T-cell (primary cell): Measurements from ENCODE around the gene PLXNA2. TPM values are rescaled to one million over a fixed set of nuclear protein-coding genes. Genes with fewer than 3 reads are reported as not detected.

Experiments used
- ATAC-seq, 4 experiments: fragments of 200-7000 bp in 3 of 4; fragments of 150-1000 bp in 1 of 4; cut with Tn5 transposase; replicated peaks in 1 of 4; 1 replicate in 3 of 4; 2 replicates in 1 of 4; pipeline ENCODE4 v1.10.0; 2021; ENCODE audit warnings: moderate library complexity in 3 of 4, mild to moderate bottlenecking in 2 of 4, moderate number of reproducible peaks in 1 of 4
- CTCF ChIA-PET, 2 donors: fragments of 300-600 bp; sonication (Branson Sonifier 250); formaldehyde crosslinking; loops; one replicate each; lab custom pipeline; 2022; ENCODE audit warnings: antibody characterized with exemption in 2 of 2; lab: Charles Lee
- POLR2A ChIA-PET, 2 donors: fragments of 300-600 bp; sonication (Branson Sonifier 250); formaldehyde crosslinking; loops; one replicate each; lab custom pipeline; 2022; ENCODE audit warnings: antibody characterized with exemption in 2 of 2; lab: Charles Lee
- DNase-seq, 35 experiments: peaks; one replicate each; pipeline versions ENCODE4 v3.0.0 to v3.0.0-alpha.2; 2013 to 2023
- H3K27ac ChIP-seq: one replicate; pipeline ENCODE4 v1.5.1; 2013; ENCODE audit warnings: low read length
- H3K27me3 ChIP-seq, 2 experiments: replicated peaks in 1 of 2; 1 replicate in 1 of 2; 2 replicates in 1 of 2; pipeline versions ENCODE4 v1.6.1 to v1.7.0; 2013; ENCODE audit warnings: low read length in 1 of 2, mixed read lengths in 1 of 2; ENCODE audit not compliant: control insufficient read depth in 2 of 2, insufficient read depth in 2 of 2; ENCODE audit errors: extremely low read depth in 1 of 2
- H3K36me3 ChIP-seq, 2 donors: 1 replicate in 1 of 2; 2 replicates in 1 of 2; pipeline versions ENCODE4 v1.6.1 to v1.7.0; 2013; ENCODE audit warnings: low read length in 1 of 2; ENCODE audit not compliant: control insufficient read depth in 2 of 2, insufficient read depth in 1 of 2; ENCODE audit errors: extremely low read depth in 1 of 2
- H3K4me1 ChIP-seq, 2 experiments: 1 replicate in 1 of 2; 2 replicates in 1 of 2; pipeline versions ENCODE4 v1.6.1 to v1.7.0; 2013; ENCODE audit warnings: low read length in 2 of 2, mixed read lengths in 1 of 2; ENCODE audit not compliant: insufficient read depth in 2 of 2, control insufficient read depth in 1 of 2; ENCODE audit errors: extremely low read depth in 1 of 2
- H3K4me3 ChIP-seq, 2 donors: 1 replicate in 1 of 2; 2 replicates in 1 of 2; pipeline versions ENCODE4 v1.5.1 to v1.7.0; 2013; ENCODE audit warnings: mild to moderate bottlenecking in 2 of 2, low read length in 1 of 2, moderate library complexity in 1 of 2; ENCODE audit not compliant: control insufficient read depth in 1 of 2; ENCODE audit errors: extremely low read depth in 1 of 2
- H3K9me3 ChIP-seq: 2 replicates; pipeline ENCODE4 v1.7.0; 2013
- H3K27ac Mint-ChIP-seq, 2 donors: one replicate each; pipeline ENCODE4 v1.8.0; 2020 to 2021; ENCODE audit warnings: mild to moderate bottlenecking in 2 of 2, mixed read lengths in 2 of 2
- H3K27me3 Mint-ChIP-seq, 2 donors: one replicate each; pipeline ENCODE4 v1.8.0; 2021 to 2022; ENCODE audit warnings: mixed read lengths in 2 of 2
- H3K36me3 Mint-ChIP-seq: one replicate; pipeline ENCODE4 v1.8.0; 2021; ENCODE audit warnings: mixed read lengths
- H3K4me1 Mint-ChIP-seq, 3 donors: one replicate each; pipeline ENCODE4 v1.8.0; 2020 to 2022; ENCODE audit warnings: mixed read lengths in 3 of 3, mild to moderate bottlenecking in 1 of 3
- H3K4me3 Mint-ChIP-seq, 3 donors: one replicate each; pipeline ENCODE4 v1.8.0; 2020 to 2022; ENCODE audit warnings: mild to moderate bottlenecking in 3 of 3, mixed read lengths in 3 of 3, moderate library complexity in 3 of 3
- H3K9me3 Mint-ChIP-seq, 3 donors: one replicate each; pipeline ENCODE4 v1.8.0; 2020 to 2022; ENCODE audit warnings: mixed read lengths in 3 of 3
- WGBS: methylation state at CpG from one replicate; pipeline ENCODE4 v1.1.5; 2013; ENCODE audit warnings: missing lambda C conversion rate; ENCODE audit not compliant: insufficient coverage; 5-methylcytosine and 5-hydroxymethylcytosine counted together
- total RNA-seq, 35 experiments: library from RNA in 6 of 35; stranded (reverse) in 6 of 35; fragments of 120-200 nt in 1 of 35; gene quantifications; one replicate each; pipeline versions ENCODE4 v1.2.1 to v1.2.4 and lab custom pipeline; 2013 to 2026

The PLXNA2 gene
- total RNA-seq, 5 donors from 2014 or later (not counting 1 experiment from before 2014, with no cell fraction given), result 1.3 to 2.6 (median 2.2) TPM

DNA sequence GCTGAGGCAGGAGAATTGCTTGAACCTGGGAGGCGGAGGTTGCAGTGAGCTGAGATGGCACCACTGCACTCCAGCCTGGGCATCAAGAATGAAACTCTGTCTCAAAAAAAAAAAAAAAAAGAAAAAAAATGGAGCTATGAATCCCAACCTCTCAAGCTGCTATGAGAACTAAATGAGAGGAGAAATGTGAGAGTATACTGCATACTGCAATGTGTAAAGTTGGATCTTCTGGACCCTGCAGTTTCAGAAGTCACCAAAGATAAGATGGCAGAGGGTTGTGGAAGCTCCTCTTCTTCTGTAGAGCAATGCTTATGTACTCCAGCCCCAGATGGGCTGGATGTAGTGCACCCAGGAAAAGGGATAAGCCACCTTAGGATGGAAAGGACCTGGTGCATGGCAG lies 55.6 kb downstream of the PLXNA2 start:
- no peaks in the 10 kb centered on the region for H3K9me3 Mint-ChIP-seq
- no peak overlapping the region for H3K27ac Mint-ChIP-seq
- Histone ChIP-seq H3K36me3 (no peaks in the 10 kb centered on the region), H3K4me3 (no peak overlapping the region), H3K4me1 (peaks cover 0 to 15% of the 10 kb centered on the region in 2 experiments), H3K27ac (no peak overlapping the region), H3K9me3 (no peaks in the 10 kb centered on the region), H3K27me3 (peaks cover 0 to 10% of the 10 kb centered on the region in 2 experiments)
- no peaks in the 10 kb centered on the region for H3K36me3 Mint-ChIP-seq
- no CpG with 5 or more reads among the region's 1 CpG for WGBS
- DNase-seq, result no peak
- peaks cover 8% of the 10 kb centered on the region in 2 donors for H3K27me3 Mint-ChIP-seq
- no peak overlapping the region for H3K4me3 Mint-ChIP-seq
- H3K4me1 Mint-ChIP-seq, result peaks cover 10 to 12% (median 11%) of the 10 kb centered on the region in 3 donors
- POLR2A ChIA-PET, result no interaction called here
- CTCF ChIA-PET, result interaction anchor here in 1 of 2 donors (0.7 kb wide), 1 partner anchor 57 kb away, joined by 3 read pairs; no protein-coding TSS in a partner anchor
- no peak for ATAC-seq

DNA sequence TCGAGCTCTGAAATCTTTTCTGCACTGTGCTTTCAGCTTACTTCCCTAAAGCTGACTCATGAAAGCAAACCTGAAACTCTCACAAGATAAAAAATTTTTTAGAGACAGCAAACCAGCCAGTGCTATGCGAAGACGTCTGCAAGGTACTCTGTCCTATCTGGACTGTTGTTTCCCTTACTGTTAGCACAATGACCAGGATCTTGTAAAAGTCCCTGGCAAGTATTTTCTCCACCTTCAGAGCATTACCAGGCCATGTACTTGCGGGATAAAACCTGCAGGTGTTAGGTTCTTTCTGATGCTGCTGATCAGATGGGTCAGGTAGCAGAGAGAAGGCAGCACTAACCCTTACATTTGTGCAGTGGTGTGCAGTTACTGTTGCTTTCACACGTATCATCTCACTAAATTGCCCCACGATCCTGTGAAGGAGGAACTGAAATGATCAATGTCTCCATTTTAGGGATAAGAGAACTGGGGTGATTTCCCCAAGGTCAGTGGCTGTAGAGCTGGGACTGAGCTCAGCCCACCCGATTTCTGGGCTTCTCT lies 56.6 kb downstream of the PLXNA2 start:
- DNase-seq (no peak), ATAC-seq (no peak)
- POLR2A ChIA-PET, result no interaction called here
- H3K4me3 Mint-ChIP-seq, result no peak overlapping the region
- Histone ChIP-seq H3K27ac (no peak overlapping the region), H3K27me3 (peaks cover 0 to 10% of the 10 kb centered on the region in 2 experiments), H3K9me3 (no peaks in the 10 kb centered on the region), H3K4me1 (peaks cover 0 to 15% of the 10 kb centered on the region in 2 experiments), H3K36me3 (no peaks in the 10 kb centered on the region), H3K4me3 (no peak overlapping the region)
- CTCF ChIA-PET, result no interaction called here
- no peak overlapping the region for H3K27ac Mint-ChIP-seq
- H3K36me3 Mint-ChIP-seq, result no peaks in the 10 kb centered on the region
- peaks cover 10 to 12% (median 11%) of the 10 kb centered on the region in 3 donors for H3K4me1 Mint-ChIP-seq
- H3K27me3 Mint-ChIP-seq, result peaks cover 8 to 10% of the 10 kb centered on the region in 2 donors
- WGBS, result 7% methylated on average over 3 of the region's 7 CpGs
- no peaks in the 10 kb centered on the region for H3K9me3 Mint-ChIP-seq

DNA sequence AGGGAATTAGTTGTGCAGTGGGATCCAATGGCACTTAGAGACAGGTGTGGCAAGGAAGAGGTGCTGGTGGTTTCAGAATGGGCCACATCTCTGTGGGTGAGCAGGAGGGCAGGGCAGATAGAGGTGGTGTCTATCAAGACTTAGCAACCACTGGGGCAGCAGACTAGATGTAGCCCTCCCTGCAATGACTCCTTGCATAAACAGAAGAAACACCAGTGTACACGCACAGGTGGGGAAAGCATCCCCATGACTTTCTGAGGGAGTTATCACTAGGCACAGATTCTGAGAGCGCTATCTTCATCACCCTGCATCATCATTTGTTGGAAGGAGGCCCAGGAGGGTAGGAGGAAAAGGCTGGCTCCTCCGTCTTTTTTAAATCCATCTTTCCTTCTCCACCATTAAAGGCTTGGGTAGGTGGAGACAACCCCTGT lies 58.4 kb downstream of the PLXNA2 start:
- Mint-ChIP-seq H3K27ac (no peak overlapping the region), H3K9me3 (no peaks in the 10 kb centered on the region), H3K27me3 (peaks cover 9 to 10% of the 10 kb centered on the region in 2 donors), H3K4me1 (peaks cover 10 to 12% (median 11%) of the 10 kb centered on the region in 3 donors), H3K4me3 (no peak overlapping the region), H3K36me3 (no peaks in the 10 kb centered on the region)
- H3K27me3 ChIP-seq, result peaks cover 0 to 12% of the 10 kb centered on the region in 2 experiments
- no peaks in the 10 kb centered on the region for H3K36me3 ChIP-seq
- DNase-seq (no peak), ATAC-seq (no peak)
- WGBS, result no CpG with 5 or more reads among the region's 3 CpGs
- ChIA-PET CTCF (interaction anchor here in 1 of 2 donors (0.6 kb wide), 2 partner anchors 75 to 1330 kb away, joined by 3 to 6 read pairs; no protein-coding TSS in a partner anchor), POLR2A (no interaction called here)
- no peak overlapping the region for H3K27ac ChIP-seq
- H3K4me1 ChIP-seq, result peaks cover 0 to 15% of the 10 kb centered on the region in 2 experiments
- no peaks in the 10 kb centered on the region for H3K9me3 ChIP-seq
- H3K4me3 ChIP-seq, result no peak overlapping the region

DNA sequence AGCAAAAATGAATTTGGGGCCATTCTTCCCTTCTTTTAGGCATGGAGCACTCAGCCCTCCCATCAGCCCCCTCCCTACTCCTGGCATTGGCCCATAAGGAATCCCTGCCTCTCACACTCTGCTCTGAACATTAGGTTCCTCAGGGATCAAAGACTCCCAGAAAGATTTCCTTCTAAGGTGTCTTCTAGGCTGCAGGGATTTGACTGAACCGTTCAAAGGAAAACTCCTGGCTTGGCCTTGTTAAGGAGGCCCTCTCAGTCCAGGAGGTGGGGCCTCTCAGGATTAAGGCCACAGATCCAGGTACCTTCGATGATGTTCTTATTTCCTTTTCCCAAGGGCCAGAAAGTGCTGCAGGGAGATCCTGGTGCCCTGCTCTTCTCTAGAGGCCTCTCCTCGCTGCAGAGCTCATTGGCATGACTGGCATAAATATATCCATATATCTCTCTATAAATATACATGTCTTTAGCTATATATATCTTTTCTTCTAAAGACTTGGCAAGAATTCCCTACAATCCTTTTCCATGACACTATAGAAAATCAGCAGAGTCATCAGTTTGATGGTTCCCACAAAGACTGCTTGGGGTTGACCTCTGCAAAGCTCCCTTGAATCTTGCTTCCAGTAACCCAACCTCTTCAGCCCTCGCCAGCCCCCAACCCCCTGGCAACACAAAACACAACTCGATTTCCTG lies 59.1 kb downstream of the PLXNA2 start:
- no peak overlapping the region for H3K27ac Mint-ChIP-seq
- DNase-seq (no peak), ATAC-seq (no peak)
- H3K27ac ChIP-seq, result no peak overlapping the region
- CTCF ChIA-PET, result interaction anchor here in 1 of 2 donors (0.6 kb wide), 2 partner anchors 75 to 1330 kb away, joined by 3 to 6 read pairs; no protein-coding TSS in a partner anchor
- 80% methylated on average over 1 of the region's 5 CpGs for WGBS
- H3K27me3 ChIP-seq, result peaks cover 0 to 12% of the 10 kb centered on the region in 2 experiments
- H3K4me1 Mint-ChIP-seq, result peaks cover 10 to 12% (median 11%) of the 10 kb centered on the region in 3 donors
- no peaks in the 10 kb centered on the region for H3K9me3 ChIP-seq
- H3K9me3 Mint-ChIP-seq, result no peaks in the 10 kb centered on the region
- POLR2A ChIA-PET, result no interaction called here
- H3K27me3 Mint-ChIP-seq, result peaks cover 9 to 10% of the 10 kb centered on the region in 2 donors
- peaks cover 0 to 15% of the 10 kb centered on the region in 2 experiments for H3K4me1 ChIP-seq
- H3K36me3 Mint-ChIP-seq, result no peaks in the 10 kb centered on the region
- H3K4me3 ChIP-seq, result no peak overlapping the region
- no peak overlapping the region for H3K4me3 Mint-ChIP-seq
- H3K36me3 ChIP-seq, result no peaks in the 10 kb centered on the region

DNA sequence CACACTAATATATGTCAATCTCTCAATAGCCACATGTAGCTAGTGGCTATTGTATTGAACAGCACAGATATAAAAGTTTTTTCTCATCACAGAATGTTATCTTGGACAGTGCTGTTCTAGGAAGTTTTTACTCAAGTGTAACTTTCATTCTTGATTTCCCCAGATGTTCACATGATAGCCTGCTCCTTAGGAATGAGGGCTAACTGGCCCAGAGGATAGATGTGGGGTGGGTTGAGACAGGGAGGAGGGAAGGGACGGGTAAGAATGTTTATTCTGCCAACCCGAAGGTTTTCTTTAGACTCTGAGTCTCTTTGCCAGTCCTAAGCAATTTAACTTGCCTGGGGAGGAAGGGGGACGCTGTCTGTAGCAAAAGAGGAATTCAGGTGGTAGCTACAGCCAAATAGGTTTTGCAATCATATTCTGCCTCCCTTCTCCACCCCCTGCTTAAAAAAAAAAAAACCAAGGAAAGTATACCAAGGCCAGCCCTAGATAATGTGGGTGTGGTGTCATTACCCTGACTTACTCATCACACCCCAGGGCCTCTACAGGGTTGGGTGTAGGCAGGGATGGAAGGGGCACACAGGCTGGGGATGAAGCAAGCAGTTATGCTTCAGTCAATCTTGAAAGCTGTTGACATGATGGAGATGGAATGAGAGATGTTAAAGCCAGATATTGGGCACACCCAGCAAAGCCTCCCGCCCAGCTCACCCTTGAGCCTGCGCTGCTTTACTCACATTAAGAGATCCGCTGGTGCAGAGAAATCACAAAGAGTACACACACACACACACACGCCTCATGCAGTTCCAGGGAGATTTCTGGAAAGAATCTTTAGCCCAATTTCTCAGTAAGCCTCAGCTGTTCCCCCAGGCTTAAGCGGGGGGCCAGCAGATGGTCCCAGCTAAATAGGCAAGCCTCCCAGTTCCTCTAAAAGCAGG lies 59.9 kb downstream of the PLXNA2 start:
- Mint-ChIP-seq H3K27ac (no peak overlapping the region), H3K36me3 (no peaks in the 10 kb centered on the region), H3K9me3 (no peaks in the 10 kb centered on the region), H3K4me1 (peaks cover 6 to 10% (median 7%) of the 10 kb centered on the region in 3 donors), H3K4me3 (no peak overlapping the region), H3K27me3 (peaks cover 9 to 10% of the 10 kb centered on the region in 2 donors)
- ATAC-seq (no peak), DNase-seq (no peak)
- POLR2A ChIA-PET, result no interaction called here
- WGBS, result 75% methylated on average over 6 of the region's 8 CpGs
- CTCF ChIA-PET, result no interaction called here
- no peaks in the 10 kb centered on the region for H3K36me3 ChIP-seq
- H3K4me3 ChIP-seq, result no peak overlapping the region
- H3K4me1 ChIP-seq, result peaks cover 0 to 11% of the 10 kb centered on the region in 2 experiments
- no peaks in the 10 kb centered on the region for H3K9me3 ChIP-seq
- no peak overlapping the region for H3K27ac ChIP-seq
- peaks cover 0 to 12% of the 10 kb centered on the region in 2 experiments for H3K27me3 ChIP-seq
